ENCODE measurements around the gene ATF6.

Gene ATF6

GRCh38 chr1:162008799-162009198, 242.7 kb downstream of the ATF6 start:
- no peak for DNase-seq

- no peak for DNase-seq
Observed at GRCh38 chr1:162009501-162010174, 243.5 kb downstream of the ATF6 start.

- DNase-seq, result no peak
Observed at GRCh38 chr1:162010175-162010506, 244.0 kb downstream of the ATF6 start.

GRCh38 chr1:162011337-162012012, 245.4 kb downstream of the ATF6 start:
- DNase-seq, result peak; percentile 77

- DNase-seq, result no peak
Observed at GRCh38 chr1:162013289-162013688, 247.2 kb downstream of the ATF6 start.

Measured in right forelimb (tissue), 1 donor.